H1 (cell line): ENCODE data around the gene GHRH. TPM values are rescaled to one million over a fixed set of nuclear protein-coding genes. Genes with fewer than 3 reads are reported as not detected.
A peak's percentile ranks its signal among the peaks of the same experiment; 100 is the strongest.

Experiments
- CTCF ChIA-PET: fragments of 300-600 bp; sonication (Branson Sonifier 250); formaldehyde crosslinking; loops from one replicate; lab custom pipeline; 2021; ENCODE audit not compliant: partially characterized antibody; lab: Charles Lee
- POLR2A ChIA-PET: fragments of 300-600 bp; sonication (Branson Sonifier 250); formaldehyde crosslinking; loops from one replicate; lab custom pipeline; 2021; ENCODE audit warnings: inconsistent platforms; ENCODE audit not compliant: partially characterized antibody; lab: Charles Lee
- DNase-seq, 2 experiments: peaks; one replicate each; pipeline versions ENCODE4 v3.0.0 to v3.0.0-alpha.2; 2010 to 2022; ENCODE audit warnings: low spot score in 2 of 2, low read depth in 1 of 2, mixed read lengths in 1 of 2
- FAIRE-seq: peaks from 2 replicates; lab custom pipeline; 2011; peaks lifted over from hg19 to GRCh38; lab: Jason Lieb, UNC
- H2AFZ ChIP-seq: 2 replicates; pipeline ENCODE4 v1.8.1; 2012; ENCODE audit warnings: low read length, inconsistent platforms
- H2AK5ac ChIP-seq: 2 replicates; pipeline ENCODE4 v1.6.1; 2013; ENCODE audit warnings: low read depth, low read length
- H2BK120ac ChIP-seq: replicated peaks from 2 replicates; pipeline ENCODE3; 2013; ENCODE audit warnings: low read depth, low read length, inconsistent platforms
- H2BK12ac ChIP-seq: 2 replicates; pipeline ENCODE4 v1.6.1; 2013; ENCODE audit warnings: low read depth, low read length
- H2BK15ac ChIP-seq: 2 replicates; pipeline ENCODE4 v1.6.1; 2013; ENCODE audit warnings: low read length
- H2BK20ac ChIP-seq: 2 replicates; pipeline ENCODE4 v1.6.1; 2013; ENCODE audit warnings: low read length
- H2BK5ac ChIP-seq: 2 replicates; pipeline ENCODE4 v1.6.1; 2013; ENCODE audit warnings: low read depth, low read length
- H3K14ac ChIP-seq: 2 replicates; pipeline ENCODE4 v1.6.1; 2013; ENCODE audit warnings: inconsistent platforms; ENCODE audit not compliant: insufficient read length
- H3K18ac ChIP-seq: 2 replicates; pipeline ENCODE4 v1.6.1; 2013; ENCODE audit warnings: low read length; ENCODE audit errors: extremely low read depth
- H3K23ac ChIP-seq: 2 replicates; pipeline ENCODE4 v1.6.1; 2013; ENCODE audit warnings: inconsistent platforms; ENCODE audit not compliant: insufficient read length
- H3K23me2 ChIP-seq: 2 replicates; pipeline ENCODE4 v1.6.1; 2013; ENCODE audit warnings: low read depth, low read length
- H3K27ac ChIP-seq: 2 replicates; pipeline ENCODE4 v1.6.1; 2011; ENCODE audit warnings: low read depth, low read length, inconsistent platforms
- H3K27me3 ChIP-seq, 4 experiments: replicated peaks in 1 of 4; 1 replicate in 1 of 4; 2 replicates in 3 of 4; pipeline versions ENCODE4 v1.6.1 to v1.8.1; 2011 to 2013; ENCODE audit warnings: low read length in 3 of 4, mild to moderate bottlenecking in 3 of 4, inconsistent platforms in 2 of 4, mixed read lengths in 2 of 4, moderate library complexity in 1 of 4; ENCODE audit not compliant: control insufficient read depth in 3 of 4, insufficient read depth in 3 of 4; ENCODE audit errors: extremely low read depth in 1 of 4
- H3K36me3 ChIP-seq, 4 experiments: 2 replicates each; pipeline versions ENCODE4 v1.6.1 to v1.8.1; 2011 to 2013; ENCODE audit warnings: mild to moderate bottlenecking in 4 of 4, low read length in 3 of 4, moderate library complexity in 2 of 4, control low read depth in 1 of 4, inconsistent platforms in 1 of 4; ENCODE audit not compliant: insufficient read depth in 4 of 4, control insufficient read depth in 2 of 4
- H3K4ac ChIP-seq: replicated peaks from 2 replicates; pipeline ENCODE3; 2013; ENCODE audit warnings: low read length, low read depth, mixed read lengths, inconsistent platforms; ENCODE audit not compliant: insufficient read length
- H3K4me1 ChIP-seq, 4 experiments: replicated peaks in 1 of 4; 1 replicate in 1 of 4; 2 replicates in 3 of 4; pipeline versions ENCODE4 v1.6.1 to v1.8.1; 2011 to 2013; ENCODE audit warnings: low read length in 3 of 4, inconsistent platforms in 2 of 4, mixed read lengths in 1 of 4; ENCODE audit not compliant: insufficient read depth in 4 of 4, control insufficient read depth in 3 of 4
- H3K4me2 ChIP-seq, 2 experiments: 2 replicates each; pipeline versions ENCODE4 v1.6.1 to v1.8.1; 2011 to 2013; ENCODE audit warnings: low read depth in 2 of 2, low read length in 2 of 2, control low read depth in 1 of 2, inconsistent platforms in 1 of 2, mild to moderate bottlenecking in 1 of 2; ENCODE audit not compliant: insufficient read depth in 1 of 2
- H3K4me3 ChIP-seq, 4 experiments: fragments of 200-600, 300-600 bp in 1 of 4; sonication (generic), shearing (Covaris generic), sonication (Bioruptor Twin) in 1 of 4; 2 replicates each; pipeline versions ENCODE4 v1.5.1 to v1.8.1; 2011 to 2016; ENCODE audit warnings: low read length in 4 of 4, low read depth in 3 of 4, control low read depth in 2 of 4, inconsistent platforms in 2 of 4, mild to moderate bottlenecking in 2 of 4, mixed read lengths in 1 of 4, moderate library complexity in 1 of 4; ENCODE audit not compliant: insufficient read depth in 2 of 4; ENCODE audit errors: extremely low read depth in 1 of 4
- H3K56ac ChIP-seq: replicated peaks from 2 replicates; pipeline ENCODE3; 2013; ENCODE audit warnings: low read depth, mild to moderate bottlenecking, mixed read lengths, low read length, inconsistent platforms; ENCODE audit not compliant: insufficient read length
- H3K79me1 ChIP-seq: 2 replicates; pipeline ENCODE4 v1.6.1; 2013; ENCODE audit warnings: low read depth, low read length, control low read depth
- H3K79me2 ChIP-seq, 2 experiments: 2 replicates each; pipeline versions ENCODE4 v1.6.1 to v1.8.1; 2012 to 2013; ENCODE audit warnings: low read length in 2 of 2, mild to moderate bottlenecking in 2 of 2, inconsistent platforms in 1 of 2; ENCODE audit not compliant: insufficient read depth in 2 of 2, control insufficient read depth in 1 of 2
- H3K9ac ChIP-seq, 4 experiments: replicated peaks in 1 of 4; 1 replicate in 1 of 4; 2 replicates in 3 of 4; pipeline versions ENCODE4 v1.6.1 to v1.8.1; 2011 to 2013; ENCODE audit warnings: low read depth in 3 of 4, low read length in 3 of 4, control low read depth in 2 of 4, mild to moderate bottlenecking in 2 of 4, moderate library complexity in 2 of 4, inconsistent platforms in 1 of 4; ENCODE audit errors: extremely low read depth in 1 of 4
- H3K9me3 ChIP-seq, 2 experiments: 2 replicates each; pipeline versions ENCODE4 v1.6.1 to v1.8.1; 2012 to 2013; ENCODE audit warnings: mild to moderate bottlenecking in 2 of 2, moderate library complexity in 2 of 2, control low read depth in 1 of 2, inconsistent platforms in 1 of 2, low read depth in 1 of 2, low read length in 1 of 2, mixed read lengths in 1 of 2; ENCODE audit not compliant: insufficient read depth in 2 of 2
- H4K20me1 ChIP-seq, 2 experiments: replicated peaks in 1 of 2; 2 replicates each; pipeline versions ENCODE3 to v1.8.1; 2011 to 2013; ENCODE audit warnings: inconsistent platforms in 2 of 2, low read length in 2 of 2, mild to moderate bottlenecking in 1 of 2; ENCODE audit not compliant: insufficient read depth in 2 of 2, control insufficient read depth in 1 of 2
- H4K5ac ChIP-seq: 2 replicates; pipeline ENCODE4 v1.6.1; 2013; ENCODE audit warnings: low read length, low read depth, mixed read lengths, inconsistent platforms; ENCODE audit not compliant: insufficient read length
- H4K8ac ChIP-seq: 2 replicates; pipeline ENCODE4 v1.8.0; 2013; ENCODE audit warnings: mild to moderate bottlenecking, moderate library complexity, low read length, inconsistent platforms; ENCODE audit not compliant: insufficient read depth; ENCODE audit errors: extremely low read depth
- H4K91ac ChIP-seq: replicated peaks from 2 replicates; pipeline ENCODE3; 2013; ENCODE audit warnings: low read length, mixed read lengths, inconsistent platforms; ENCODE audit not compliant: insufficient read length
- SP4 ChIP-seq: IDR thresholded peaks from 2 replicates; pipeline ENCODE4 v1.6.1; 2012; ENCODE audit warnings: low read length, inconsistent platforms
- WGBS, 2 experiments: shearing (Covaris generic) in 1 of 2; methylation state at CpG; one replicate each; pipeline versions ENCODE4 v1.1.6 to v1.1.7; 2013 to 2015; ENCODE audit warnings: low lambda C conversion rate in 2 of 2, mixed read lengths in 2 of 2, inconsistent platforms in 1 of 2, low coverage in 1 of 2, missing lambda C conversion rate in 1 of 2; ENCODE audit not compliant: insufficient replicate concordance in 2 of 2, insufficient coverage in 1 of 2, insufficient read length in 1 of 2; ENCODE audit errors: extremely low coverage in 1 of 2, missing lambda C conversion rate in 1 of 2; 5-methylcytosine and 5-hydroxymethylcytosine counted together
- polyA plus RNA-seq, 7 experiments: library from polyadenylated mRNA; depleted of rRNA in 3 of 7; stranded (reverse) in 5 of 7; unstranded in 2 of 7; fragments of >200 nt in 5 of 7; fragments of 200-250 nt in 2 of 7; gene quantifications; 1 replicate in 5 of 7; 2 replicates in 1 of 7; 4 replicates in 1 of 7; pipeline versions ENCODE4 v1.2.1 to v1.2.3, GENCODE V29; 2011 to 2013; ENCODE audit warnings: missing spikeins in 2 of 7, mixed read lengths in 2 of 7
- total RNA-seq: library from RNA; stranded (reverse); fragmentation: NEBNext Ultra II Directional; extraction: Animal tissue kit (Norgen Biotek cat#: 25700); gene quantifications from 2 replicates; pipeline ENCODE4 v1.2.1, GENCODE V29; 2021

GHRH gene
- total and polyA plus RNA-seq, 2 of the 8 experiments (the other 6 are each of a cell fraction or from before 2014, with no cell fraction given), result not detected

DNA sequence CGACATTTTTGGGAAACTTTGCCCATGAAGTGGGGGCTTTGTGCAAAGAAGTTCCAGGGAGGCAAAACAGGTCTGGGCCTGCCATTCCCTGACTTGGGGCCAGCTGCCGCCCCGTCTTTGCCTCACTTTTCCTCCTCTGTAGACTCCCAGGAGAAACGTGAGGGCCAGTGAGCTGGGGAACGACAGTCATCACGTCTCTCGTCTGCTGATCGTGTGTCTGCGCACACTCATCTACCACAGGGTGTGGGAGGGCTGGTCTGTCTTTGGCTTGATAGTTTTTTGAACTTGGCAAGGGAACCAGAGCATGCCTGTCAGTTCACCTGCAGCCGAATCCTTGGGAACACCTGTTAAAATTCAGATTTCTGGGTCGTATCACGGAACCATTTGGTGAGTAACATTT is 8.5 kb downstream of the GHRH start:
- H3K56ac ChIP-seq, result no peak overlapping the region
- 0 out of 2 replicates have a peak overlapping the region, but pooled peaks have one; percentile 13 for H2AK5ac ChIP-seq
- POLR2A ChIA-PET, result interaction anchor here (3.3 kb wide), 1 partner anchor 10 kb away, joined by 10 read pairs; no protein-coding TSS in a partner anchor
- no peaks in the 10 kb centered on the region for H3K23me2 ChIP-seq
- WGBS, 2 experiments, result 92% methylated on average over 12 of the region's 12 CpGs; no CpG with 5 or more reads in 1 of the 2 experiments
- H2BK12ac ChIP-seq, result no peak overlapping the region
- no peaks in the 10 kb centered on the region for H3K79me2 ChIP-seq
- no peak overlapping the region for H3K14ac ChIP-seq
- H3K27me3 ChIP-seq, result no peaks in the 10 kb centered on the region
- no peaks in the 10 kb centered on the region for H3K79me1 ChIP-seq
- no peak overlapping the region for H3K23ac ChIP-seq
- H3K36me3 ChIP-seq, result no peaks in the 10 kb centered on the region
- H3K4me1 ChIP-seq, result peaks cover 2 to 20% (median 9%) of the 10 kb centered on the region in 4 experiments
- FAIRE-seq (no peak), DNase-seq (no peak)
- peak overlapping the region; percentile 88; the same call in 1 of the 2 replicates for H2BK15ac ChIP-seq
- TF ChIP-seq SP4, result no peak
- H4K91ac ChIP-seq, result peak overlapping the region; percentile 13
- H3K27ac ChIP-seq, result no peak overlapping the region
- no peak overlapping the region for H4K5ac ChIP-seq
- H2BK5ac ChIP-seq, result no peak overlapping the region
- H3K9ac ChIP-seq, result no peak overlapping the region
- no peak overlapping the region for H4K8ac ChIP-seq
- H3K9me3 ChIP-seq, result peaks cover 0 to 5% of the 10 kb centered on the region in 2 experiments; a peak in 2 of 4 replicates
- H2AFZ ChIP-seq, result no peak overlapping the region
- no peak overlapping the region for H3K4me3 ChIP-seq
- H3K4me2 ChIP-seq, result no peak overlapping the region
- H4K20me1 ChIP-seq, result no peaks in the 10 kb centered on the region
- peak overlapping the region; percentile 37 for H2BK120ac ChIP-seq
- H3K18ac ChIP-seq, result peak overlapping the region; percentile 48; the same call in 1 of the 2 replicates
- H2BK20ac ChIP-seq, result no peak overlapping the region
- CTCF ChIA-PET, result interaction anchor here (1.2 kb wide), 1 partner anchor 9 kb away, joined by 3 read pairs; no protein-coding TSS in a partner anchor
- H3K4ac ChIP-seq, result no peak overlapping the region
